T-helper 22 cell (primary cell): ENCODE results near the gene INHBB.
A peak's percentile ranks its signal among the peaks of the same experiment; 100 is the strongest.
"Not testable (repeated sequence)": the region's sequence is repeated elsewhere in the genome, so short reads cannot be mapped to it uniquely, and the experiment has no call there.

Experiments
- DNase-seq: peaks from one replicate; pipeline ENCODE4 v3.0.0-alpha.2; 2020; ENCODE audit warnings: low read depth

INHBB gene

GRCh38 chr2:120346026-120346666 lies at the start of gene INHBB:
Gene INHBB, plus strand, starts transcription at chr2:120346136. Its CDS starts 53 bp downstream, at chr2:120346189.
- no peak for DNase-seq

DNA sequence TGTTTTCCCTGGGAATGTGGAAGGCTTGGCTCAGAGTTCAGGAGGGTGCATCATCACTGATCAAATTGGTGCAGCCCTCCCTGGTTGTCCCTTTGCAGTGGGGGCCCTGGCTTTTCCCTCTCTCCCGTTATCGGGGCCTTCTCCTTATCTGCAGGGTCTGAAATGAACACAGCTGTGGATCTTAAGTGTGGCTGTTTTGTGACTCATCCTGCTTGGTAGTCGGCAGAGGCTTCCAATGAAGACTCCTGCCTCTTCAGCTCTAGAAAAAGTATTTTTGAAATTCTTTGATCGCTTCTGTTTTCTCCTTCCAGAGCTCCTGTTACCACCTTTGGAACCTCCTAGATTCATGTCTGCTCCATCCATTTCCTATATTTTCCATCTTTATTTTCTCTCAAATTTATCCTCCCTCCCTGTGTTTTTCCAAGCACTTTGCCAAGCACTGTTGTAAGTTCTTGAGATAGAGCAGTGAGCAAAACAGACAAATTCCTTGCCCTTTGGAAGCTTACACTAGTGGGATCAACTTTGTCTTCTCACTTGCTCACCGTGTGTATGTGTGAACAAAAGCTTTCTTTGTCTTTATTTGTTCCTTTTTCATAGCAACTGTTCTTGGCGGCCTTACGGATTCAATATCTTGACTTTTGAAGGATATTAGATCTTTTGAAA lies 47.6 kb upstream of the INHBB start:
- DNase-seq, result no peak

- no peak for DNase-seq
Observed at GRCh38 chr2:120299004-120299403, 46.9 kb upstream of the INHBB start.

GRCh38 chr2:120299561-120299960 lies 46.4 kb upstream of the INHBB start:
- DNase-seq, result no peak

- DNase-seq, result no peak
Observed at GRCh38 chr2:120300385-120300784, 45.6 kb upstream of the INHBB start.

DNA sequence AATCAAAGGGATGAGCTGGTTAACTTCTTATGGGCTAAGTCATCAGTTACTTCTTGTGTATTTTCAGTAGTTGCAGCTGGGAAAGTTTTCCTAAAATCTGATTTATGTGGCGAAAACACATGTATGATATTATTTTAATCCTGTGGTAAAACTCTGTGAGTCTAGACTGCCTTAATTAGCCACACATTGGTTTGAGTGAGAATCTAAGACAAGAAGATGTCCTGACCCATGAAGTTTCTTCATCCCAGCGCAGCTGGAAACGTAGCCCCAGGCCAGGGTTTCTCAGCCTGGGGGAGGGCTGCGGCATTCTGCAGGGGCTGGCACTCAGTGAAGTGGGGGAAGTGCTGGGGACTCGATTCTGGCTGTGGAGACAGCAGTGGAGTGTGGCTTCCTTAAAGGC lies 44.7 kb upstream of the INHBB start:
- DNase-seq, result no peak

DNA sequence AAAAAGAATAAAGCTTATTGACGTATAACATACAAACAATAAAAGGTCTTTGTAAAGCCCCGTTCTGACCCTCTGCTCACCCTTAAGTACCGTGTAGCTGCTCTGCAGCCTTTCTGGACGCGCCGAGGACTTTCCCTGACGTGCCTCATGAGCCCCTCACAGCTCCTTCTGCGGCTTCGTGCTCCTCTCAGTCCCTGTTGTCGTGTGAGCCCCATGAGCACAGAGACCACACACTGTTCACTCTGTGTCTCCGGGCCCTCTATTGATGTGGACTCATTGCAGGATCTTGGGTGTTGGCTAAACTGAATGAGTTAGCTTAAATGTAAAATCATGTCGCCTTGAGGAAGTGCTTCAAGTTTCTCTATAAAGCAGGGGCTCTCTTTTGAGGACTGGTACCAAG lies 43.6 kb upstream of the INHBB start:
- DNase-seq, result no peak

DNA sequence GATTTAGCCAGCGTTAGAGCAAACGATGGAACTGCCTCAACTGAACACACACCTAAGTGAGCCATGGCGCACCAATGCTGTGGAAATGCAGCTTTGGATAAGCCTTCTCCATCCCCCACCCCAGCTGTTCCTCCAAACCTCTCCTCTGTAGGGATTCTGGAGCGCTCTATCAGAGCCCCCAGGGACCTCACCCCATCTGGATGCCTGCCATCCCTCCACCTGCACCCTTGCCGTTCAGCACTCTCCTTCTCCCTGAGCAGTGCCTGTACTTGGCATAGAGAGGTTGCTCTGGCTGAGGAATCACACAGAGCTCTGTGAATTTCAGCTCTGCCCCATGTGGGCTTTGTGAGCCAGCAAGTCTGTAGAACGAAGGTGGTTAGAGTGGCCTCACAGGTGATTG lies 42.8 kb upstream of the INHBB start:
- no peak for DNase-seq

DNA sequence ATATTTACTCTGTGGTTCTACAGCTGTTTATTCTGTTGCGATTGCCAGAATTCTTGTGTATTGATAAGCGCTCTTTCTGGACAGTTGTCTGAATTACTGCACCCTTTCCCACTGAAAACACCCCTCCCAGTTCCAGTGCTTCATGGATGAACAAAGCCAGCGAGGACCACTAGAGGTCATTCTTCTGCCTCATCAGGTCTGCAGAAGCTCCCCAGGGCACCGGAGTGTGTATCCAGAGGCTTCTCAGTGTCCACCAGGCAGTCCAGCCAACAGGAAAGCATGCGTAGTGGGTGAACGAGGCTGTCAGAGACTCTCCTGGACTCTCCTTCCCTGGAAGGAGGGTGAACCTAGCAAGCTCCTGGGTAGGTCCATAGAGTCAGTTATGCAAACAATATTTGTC lies 40.6 kb upstream of the INHBB start:
- DNase-seq, result no peak

DNA sequence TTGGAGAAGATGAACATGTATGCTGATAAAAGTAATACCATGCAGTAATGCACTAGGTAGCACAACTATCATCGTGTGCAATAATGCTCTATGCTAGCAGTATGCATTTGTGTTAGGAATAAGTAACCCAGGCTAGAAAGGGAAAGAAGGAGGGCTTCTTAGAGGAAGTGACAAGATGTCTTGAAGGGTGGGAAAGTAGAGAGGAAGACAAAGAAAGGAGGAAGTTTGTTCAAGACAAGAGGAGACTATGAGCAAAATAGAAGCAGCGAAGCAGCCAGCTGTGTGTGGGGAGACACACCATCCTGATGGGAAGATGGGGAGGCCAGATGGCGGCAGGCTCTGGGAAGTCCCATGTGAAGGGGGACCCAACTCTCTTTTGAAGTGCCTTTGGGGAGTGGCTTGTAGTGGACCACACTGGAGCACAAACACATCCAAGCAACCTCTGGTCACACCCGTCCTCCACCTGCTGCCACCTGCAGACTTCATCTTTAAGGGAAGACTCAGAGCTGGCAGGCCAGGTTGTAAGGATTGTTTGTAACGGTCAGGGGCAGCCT lies 39.9 kb upstream of the INHBB start:
- DNase-seq, result no peak

DNA sequence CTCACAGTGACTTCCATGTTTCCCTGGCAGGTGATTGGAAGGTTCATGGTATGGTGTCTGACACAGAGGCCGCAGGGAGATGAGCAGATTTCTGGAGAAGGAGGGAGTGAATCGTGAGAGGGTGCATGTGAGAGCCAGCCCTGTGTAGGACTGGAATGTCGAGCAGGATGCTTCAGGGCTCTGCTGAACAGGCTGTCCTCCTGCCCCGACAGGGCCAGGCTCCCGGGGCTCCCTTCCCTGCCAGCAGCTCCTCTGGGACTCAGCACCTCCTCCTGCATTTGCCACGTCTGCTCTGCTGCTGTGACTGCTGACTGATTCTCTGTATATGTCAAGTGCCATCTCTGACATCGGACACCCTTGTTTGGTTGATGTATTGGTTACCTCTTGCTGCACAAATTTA lies 38.5 kb upstream of the INHBB start:
- DNase-seq, result no peak

DNA sequence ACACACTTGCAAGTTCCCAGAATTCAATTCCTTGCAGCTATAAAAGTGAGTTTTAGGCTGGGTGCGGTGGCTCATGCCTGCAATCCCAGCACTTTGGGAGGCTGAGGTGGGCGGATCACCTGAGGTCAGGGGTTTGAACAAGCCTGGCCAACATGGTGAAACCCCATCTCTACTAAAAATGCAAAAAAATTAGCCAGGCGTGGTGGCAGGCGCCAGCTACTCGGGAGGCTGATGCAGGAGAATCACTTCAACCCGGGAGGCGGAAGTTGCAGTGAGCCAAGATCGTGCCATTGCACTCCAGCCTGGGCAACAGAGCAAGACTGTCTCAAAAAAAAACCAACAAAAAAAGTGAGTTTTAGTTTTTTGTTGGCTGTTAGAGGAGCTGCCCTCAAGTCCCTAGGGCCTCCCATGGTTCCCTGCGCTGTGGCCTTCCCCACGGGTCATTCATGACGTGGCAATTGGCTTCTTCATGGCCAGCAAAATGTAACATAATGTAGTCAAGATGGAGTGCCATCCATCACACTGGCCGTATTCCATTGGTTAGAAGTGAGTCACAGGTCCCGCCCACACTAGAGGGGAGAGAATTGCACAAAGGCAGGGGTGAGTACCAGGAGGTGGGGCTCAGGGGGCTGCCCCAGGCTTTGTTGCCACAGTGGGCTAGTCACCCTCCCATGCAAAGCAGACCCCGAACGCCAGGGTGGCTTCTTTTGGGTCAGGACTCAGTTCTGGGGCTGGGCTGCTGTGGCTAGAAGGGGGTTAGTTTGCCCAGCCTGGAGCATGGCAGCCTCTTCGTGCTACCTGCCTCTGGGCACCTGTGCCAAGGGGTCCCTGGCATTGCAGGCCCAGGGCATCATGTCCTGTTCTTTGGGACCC lies 37.7 kb upstream of the INHBB start:
- no peak for DNase-seq

GRCh38 chr2:120310136-120310535 lies 35.8 kb upstream of the INHBB start:
- no peak for DNase-seq

DNA sequence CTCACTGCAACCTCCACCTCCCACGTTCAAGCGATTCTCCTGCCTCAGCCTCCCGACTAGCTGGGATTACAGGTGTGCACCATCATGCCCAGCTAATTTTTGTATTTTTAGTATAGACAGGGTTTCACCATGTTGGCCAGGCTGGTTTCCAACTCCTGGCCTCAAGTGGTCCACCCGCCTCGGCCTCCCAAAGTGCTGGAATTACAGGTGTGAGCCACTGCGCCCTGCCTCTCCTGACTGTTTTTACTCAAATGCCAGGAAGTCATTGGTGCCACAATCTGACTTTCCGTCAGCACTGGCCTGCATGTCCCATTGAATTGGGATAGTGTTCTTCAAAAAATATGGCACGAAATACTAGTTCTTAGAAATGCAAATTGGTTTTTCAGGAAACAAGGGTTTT lies 35.1 kb upstream of the INHBB start:
- DNase-seq, result not testable (repeated sequence)

- no peak for DNase-seq
Observed at GRCh38 chr2:120312076-120312475, 33.9 kb upstream of the INHBB start.

DNA sequence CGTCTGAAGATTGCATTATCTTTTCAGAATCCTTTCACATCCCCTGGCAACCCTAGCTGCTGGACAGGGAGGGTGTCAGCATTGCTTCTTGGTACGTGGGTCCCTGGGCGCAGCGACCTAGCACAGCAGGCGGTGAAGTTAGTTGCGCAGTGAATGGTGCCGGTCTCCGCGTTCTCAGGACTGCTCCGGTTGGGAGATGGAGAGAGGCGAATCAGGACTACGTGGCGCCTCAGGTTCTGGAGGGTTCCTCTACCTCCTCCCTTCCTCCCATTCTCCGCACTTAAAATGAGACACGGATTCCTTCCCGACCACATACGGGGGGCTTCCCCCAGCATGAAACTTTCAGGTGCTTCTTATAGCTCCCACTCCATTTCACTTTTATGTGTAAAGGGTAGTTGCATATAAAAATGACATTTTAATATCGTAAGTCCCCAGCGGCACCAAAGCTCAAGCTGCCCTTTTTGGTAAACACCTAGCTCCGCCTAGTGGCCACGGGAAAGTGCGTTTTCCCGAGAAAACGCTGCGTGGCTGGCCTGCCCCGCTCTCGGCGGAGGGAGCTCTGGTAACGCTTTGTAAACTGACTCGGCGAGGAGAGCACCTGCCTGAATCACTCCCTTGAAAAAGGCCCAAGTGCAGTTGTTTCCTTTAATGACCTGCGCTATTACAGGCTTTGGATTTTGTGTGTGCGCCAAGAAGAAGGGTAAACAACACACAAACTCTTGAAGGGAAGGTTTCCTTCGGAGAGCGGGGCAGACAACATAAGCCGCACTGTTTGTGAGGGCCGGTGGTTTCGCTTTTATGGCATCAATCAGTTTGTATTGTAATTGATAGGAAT lies 32.9 kb upstream of the INHBB start:
- DNase-seq, result peak; percentile 14

DNA sequence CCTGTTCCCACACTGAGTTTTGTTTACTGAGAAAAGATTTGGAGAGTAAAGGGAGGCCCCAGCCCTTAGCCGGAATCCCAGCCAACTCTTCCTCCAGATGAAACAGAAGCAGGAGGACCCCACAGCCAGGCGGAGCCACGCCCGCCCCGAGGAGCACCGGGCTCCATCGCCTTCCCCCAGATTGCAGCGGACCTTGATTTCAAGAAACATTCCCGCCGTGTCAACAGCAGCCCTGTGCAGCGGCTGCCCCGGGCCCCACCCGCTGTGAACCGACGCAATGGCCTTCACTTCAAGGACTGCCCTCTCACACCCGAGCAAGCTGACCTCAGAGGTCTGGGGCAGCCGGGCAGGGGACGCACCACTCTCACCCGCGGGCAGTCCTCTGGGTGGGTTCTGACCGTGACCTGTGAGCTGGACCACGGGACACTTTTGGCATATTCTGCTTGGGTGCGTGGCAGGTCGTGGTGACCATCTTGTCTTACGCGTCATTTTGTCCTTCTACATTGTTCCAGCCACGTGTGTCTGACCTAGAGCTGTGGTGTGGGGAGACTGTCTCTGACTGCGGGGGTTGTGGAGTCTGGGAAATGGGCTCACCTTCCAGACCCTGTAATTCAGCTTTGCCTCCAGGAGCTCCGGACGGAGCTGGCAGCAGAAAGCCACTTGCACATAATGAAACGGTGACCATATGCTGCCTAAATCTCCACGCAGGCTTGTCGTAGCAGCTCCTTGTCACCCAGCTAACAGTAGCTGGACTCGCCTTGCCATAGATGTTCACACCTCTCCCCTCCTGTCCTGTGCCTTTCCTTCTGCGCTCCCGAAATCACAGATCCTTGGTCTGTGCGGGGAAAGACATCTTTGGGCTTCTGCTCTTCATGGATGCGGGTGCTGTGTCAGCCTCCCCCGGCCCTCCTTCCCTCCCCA lies 32.0 kb upstream of the INHBB start:
- DNase-seq, result no peak

- DNase-seq, result no peak
Observed at GRCh38 chr2:120314690-120315366, 31.1 kb upstream of the INHBB start.

- DNase-seq, result no peak
Observed at GRCh38 chr2:120315367-120316033, 30.4 kb upstream of the INHBB start.

- no peak for DNase-seq
Observed at GRCh38 chr2:120316071-120316470, 29.9 kb upstream of the INHBB start.
